Nephron progenitor cell (in vitro differentiated cells): ENCODE data around the gene CELF1.
A peak's percentile ranks its signal among the peaks of the same experiment; 100 is the strongest.

Experiments used
- DNase-seq: peaks from one replicate; pipeline ENCODE4 v3.0.0; 2021
- H3K27ac Mint-ChIP-seq: 2 replicates; pipeline ENCODE4 v1.8.0; 2021; ENCODE audit warnings: mild to moderate bottlenecking, moderate library complexity, mixed read lengths
- H3K27me3 Mint-ChIP-seq: 2 replicates; pipeline ENCODE4 v1.8.0; 2021; ENCODE audit warnings: mild to moderate bottlenecking, low read depth, mixed read lengths; ENCODE audit not compliant: poor library complexity
- H3K36me3 Mint-ChIP-seq: 2 replicates; pipeline ENCODE4 v1.8.0; 2021; ENCODE audit warnings: low read depth, mixed read lengths
- H3K4me1 Mint-ChIP-seq: 2 replicates; pipeline ENCODE4 v1.8.0; 2021; ENCODE audit warnings: mixed read lengths
- H3K4me3 Mint-ChIP-seq: 2 replicates; pipeline ENCODE4 v1.8.0; 2021; ENCODE audit warnings: mild to moderate bottlenecking, moderate library complexity, mixed read lengths
- H3K9me3 Mint-ChIP-seq: 2 replicates; pipeline ENCODE4 v1.8.0; 2021; ENCODE audit warnings: mild to moderate bottlenecking, moderate library complexity, mixed read lengths
- TF ChIP-seq, protein P1 (sequence below): fragments of 200-600 bp; sonication (generic); IDR thresholded peaks from 2 replicates; pipeline ENCODE4 v1.5.0; 2021; ENCODE audit warnings: antibody characterized with exemption

Gene CELF1

DNA sequence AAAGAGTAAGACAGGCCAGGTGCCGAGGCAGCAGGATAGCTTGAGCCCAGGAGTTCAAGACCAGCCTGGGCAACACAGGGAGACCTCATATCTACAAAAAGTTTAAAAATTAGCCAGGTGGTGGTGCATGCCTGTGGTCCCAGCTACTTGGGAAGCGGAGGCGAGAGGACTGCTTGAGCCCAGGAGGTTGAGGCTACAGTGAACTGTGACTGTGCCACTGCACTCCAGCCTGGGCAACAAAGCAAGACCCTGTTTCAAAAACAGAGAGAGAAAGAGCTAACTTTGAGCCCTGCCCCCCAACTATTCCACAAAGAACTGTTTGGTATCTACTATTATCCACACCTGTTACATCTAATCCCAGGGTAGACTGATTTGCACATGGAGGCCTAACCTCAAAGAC lies 54.8 kb downstream of the CELF1 start:
- H3K27ac Mint-ChIP-seq, result no peak overlapping the region
- no peaks in the 10 kb centered on the region for H3K9me3 Mint-ChIP-seq
- no peak overlapping the region for H3K4me3 Mint-ChIP-seq
- DNase-seq, result no peak
- H3K27me3 Mint-ChIP-seq, result no peaks in the 10 kb centered on the region
- TF ChIP-seq, protein P1, sequence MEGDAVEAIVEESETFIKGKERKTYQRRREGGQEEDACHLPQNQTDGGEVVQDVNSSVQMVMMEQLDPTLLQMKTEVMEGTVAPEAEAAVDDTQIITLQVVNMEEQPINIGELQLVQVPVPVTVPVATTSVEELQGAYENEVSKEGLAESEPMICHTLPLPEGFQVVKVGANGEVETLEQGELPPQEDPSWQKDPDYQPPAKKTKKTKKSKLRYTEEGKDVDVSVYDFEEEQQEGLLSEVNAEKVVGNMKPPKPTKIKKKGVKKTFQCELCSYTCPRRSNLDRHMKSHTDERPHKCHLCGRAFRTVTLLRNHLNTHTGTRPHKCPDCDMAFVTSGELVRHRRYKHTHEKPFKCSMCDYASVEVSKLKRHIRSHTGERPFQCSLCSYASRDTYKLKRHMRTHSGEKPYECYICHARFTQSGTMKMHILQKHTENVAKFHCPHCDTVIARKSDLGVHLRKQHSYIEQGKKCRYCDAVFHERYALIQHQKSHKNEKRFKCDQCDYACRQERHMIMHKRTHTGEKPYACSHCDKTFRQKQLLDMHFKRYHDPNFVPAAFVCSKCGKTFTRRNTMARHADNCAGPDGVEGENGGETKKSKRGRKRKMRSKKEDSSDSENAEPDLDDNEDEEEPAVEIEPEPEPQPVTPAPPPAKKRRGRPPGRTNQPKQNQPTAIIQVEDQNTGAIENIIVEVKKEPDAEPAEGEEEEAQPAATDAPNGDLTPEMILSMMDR, result no peak
- H3K4me1 Mint-ChIP-seq, result peaks cover 34% of the 10 kb centered on the region
- peaks cover 28% of the 10 kb centered on the region for H3K36me3 Mint-ChIP-seq

DNA sequence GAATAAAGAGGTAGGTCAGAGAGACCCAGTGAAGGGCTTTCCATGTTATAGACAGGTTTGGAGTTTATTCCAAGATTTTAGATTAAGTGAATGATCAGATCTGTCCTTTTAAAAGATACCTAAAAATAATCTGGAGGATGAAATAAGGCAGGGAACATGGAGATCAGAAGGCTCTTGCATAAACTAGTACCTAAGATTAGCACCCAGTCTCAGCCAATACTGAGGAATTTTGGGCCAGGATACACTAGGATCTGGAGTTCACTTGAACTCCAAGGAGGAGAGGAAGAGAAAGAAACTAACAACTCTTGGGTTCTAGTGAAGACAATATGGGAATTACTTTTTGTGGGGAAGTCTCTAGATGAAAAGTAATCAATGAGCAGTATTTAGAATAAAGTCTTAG lies 56.1 kb downstream of the CELF1 start:
- no peak for DNase-seq
- TF ChIP-seq, protein P1, result no peak
- H3K27ac Mint-ChIP-seq, result no peak overlapping the region
- no peaks in the 10 kb centered on the region for H3K27me3 Mint-ChIP-seq
- H3K36me3 Mint-ChIP-seq, result peaks cover 26% of the 10 kb centered on the region
- H3K4me3 Mint-ChIP-seq, result no peak overlapping the region
- H3K4me1 Mint-ChIP-seq, result peaks cover 23% of the 10 kb centered on the region
- H3K9me3 Mint-ChIP-seq, result no peaks in the 10 kb centered on the region

DNA sequence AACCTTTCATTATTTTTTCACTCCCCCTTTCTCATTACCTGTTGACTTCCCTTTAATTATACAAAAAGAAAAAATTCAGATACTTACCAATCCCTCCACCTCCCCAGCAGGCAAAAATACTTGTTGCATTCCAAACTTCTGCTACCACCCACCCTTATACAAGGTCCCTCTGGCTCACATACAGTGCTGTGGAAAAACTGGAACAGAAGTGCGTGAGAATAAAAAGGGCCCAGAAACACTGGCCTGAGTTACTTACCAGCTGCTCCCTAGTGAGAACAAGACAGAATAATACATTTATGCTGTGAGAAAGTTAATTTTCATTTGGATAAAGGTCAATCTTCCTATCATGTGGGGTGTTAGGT lies 57.1 kb downstream of the CELF1 start:
- Mint-ChIP-seq H3K36me3 (peaks cover 29% of the 10 kb centered on the region), H3K4me3 (no peak overlapping the region), H3K4me1 (peaks cover 16% of the 10 kb centered on the region), H3K27ac (no peak overlapping the region), H3K27me3 (no peaks in the 10 kb centered on the region), H3K9me3 (no peaks in the 10 kb centered on the region)
- DNase-seq, result no peak
- TF ChIP-seq, protein P1, result no peak

DNA sequence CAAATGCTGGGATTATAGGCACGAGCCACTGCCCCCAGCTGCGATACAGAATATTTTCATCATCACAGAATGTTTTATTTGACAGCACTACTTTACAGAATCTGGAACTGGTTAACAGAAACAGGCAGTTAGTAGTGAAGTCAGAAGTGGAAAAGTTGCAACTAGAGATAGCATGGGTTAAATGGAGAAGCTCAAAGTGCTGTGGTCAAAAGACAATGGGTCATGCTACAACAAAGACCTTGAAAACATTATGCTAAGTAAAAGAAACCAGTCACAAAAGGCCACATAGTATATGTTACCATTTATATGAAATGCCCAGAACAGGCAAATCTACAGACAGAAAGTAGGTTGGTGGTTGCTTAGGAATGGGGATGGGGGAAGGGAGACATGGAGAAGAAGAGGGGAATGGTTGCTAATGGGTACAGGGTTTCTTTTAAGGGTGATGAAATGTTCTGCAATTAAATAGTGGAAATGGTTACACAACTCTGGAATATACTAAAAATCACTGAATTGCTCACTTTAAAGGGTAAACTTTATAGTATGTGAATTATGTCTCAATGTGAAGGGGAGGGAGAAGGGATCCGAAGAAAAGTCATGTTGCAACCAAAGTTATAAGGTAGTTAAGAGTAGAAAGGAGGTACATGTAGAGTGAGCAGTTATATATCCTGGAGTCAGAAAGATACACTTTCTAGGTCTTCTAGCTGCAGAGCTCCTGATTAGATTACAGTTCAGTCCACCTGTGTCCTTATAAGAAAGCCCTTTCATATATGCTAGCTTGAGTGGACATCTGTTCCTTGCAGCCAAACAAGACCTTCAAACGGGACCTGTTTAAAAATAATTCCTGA lies 57.7 kb downstream of the CELF1 start:
- TF ChIP-seq, protein P1, result no peak
- no peak overlapping the region for H3K27ac Mint-ChIP-seq
- H3K4me3 Mint-ChIP-seq, result no peak overlapping the region
- H3K36me3 Mint-ChIP-seq, result peaks cover 26% of the 10 kb centered on the region
- peaks cover 10% of the 10 kb centered on the region for H3K4me1 Mint-ChIP-seq
- H3K9me3 Mint-ChIP-seq, result no peaks in the 10 kb centered on the region
- DNase-seq, result no peak
- no peaks in the 10 kb centered on the region for H3K27me3 Mint-ChIP-seq

DNA sequence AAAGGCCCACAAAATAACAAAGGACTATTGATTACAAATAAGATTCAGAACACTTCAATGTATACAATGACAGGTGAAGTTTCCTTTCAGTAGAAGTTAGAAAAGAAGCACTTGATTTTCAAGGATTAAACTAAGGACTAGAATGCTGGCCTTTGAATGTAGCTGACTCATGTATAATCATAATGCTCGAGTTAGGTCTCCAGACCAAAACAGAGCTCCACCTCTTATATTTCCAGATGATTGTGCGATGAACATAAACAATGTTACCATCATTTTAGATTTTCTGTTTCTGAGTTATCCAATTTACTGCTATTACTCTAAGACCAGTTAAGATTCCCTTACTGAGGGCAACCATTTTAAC lies 63.6 kb downstream of the CELF1 start:
- Mint-ChIP-seq H3K9me3 (no peaks in the 10 kb centered on the region), H3K4me3 (no peak overlapping the region), H3K27ac (peak overlapping the region; percentile 53), H3K36me3 (peaks cover 69% of the 10 kb centered on the region), H3K27me3 (no peaks in the 10 kb centered on the region), H3K4me1 (no peaks in the 10 kb centered on the region)
- TF ChIP-seq, protein P1, result no peak
- DNase-seq, result no peak
